Tibial nerve (tissue), 4 donors: ENCODE data around the gene SLC7A1. TPM values are rescaled to one million over a fixed set of nuclear protein-coding genes. Genes with fewer than 3 reads are reported as not detected.

Experiments used
- DNase-seq, 2 donors: peaks; one replicate each; pipeline ENCODE4 v3.0.0-alpha.2; 2019; ENCODE audit warnings: low spot score in 2 of 2
- H3K27ac ChIP-seq, 4 donors: fragments of 200-600 bp; sonication (generic) in 3 of 4; one replicate each; pipeline ENCODE4 v1.5.1; 2017 to 2019; ENCODE audit warnings: mild to moderate bottlenecking in 1 of 4
- H3K27me3 ChIP-seq, 2 donors: fragments of 200-600 bp; sonication (generic) in 1 of 2; one replicate each; pipeline versions ENCODE4 v1.5.1 to v1.6.0; 2017 to 2019
- H3K36me3 ChIP-seq, 3 donors: fragments of 200-600 bp; sonication (generic); one replicate each; pipeline ENCODE4 v1.5.1; 2018 to 2019
- H3K4me1 ChIP-seq, 4 donors: fragments of 200-600 bp; sonication (generic) in 3 of 4; one replicate each; pipeline ENCODE4 v1.5.1; 2017 to 2019
- H3K4me3 ChIP-seq, 4 donors: fragments of 200-600 bp; sonication (generic) in 3 of 4; one replicate each; pipeline ENCODE4 v1.5.1; 2017 to 2019; ENCODE audit warnings: mild to moderate bottlenecking in 1 of 4, moderate library complexity in 1 of 4
- H3K9me3 ChIP-seq, 4 donors: fragments of 200-600 bp; sonication (generic) in 3 of 4; one replicate each; pipeline ENCODE4 v1.5.1; 2017 to 2019
- EP300 ChIP-seq, 2 donors: sonication (generic); formaldehyde crosslinking; IDR thresholded peaks; one replicate each; pipeline ENCODE4 v1.6.1; 2017; ENCODE audit warnings: antibody characterized with exemption in 2 of 2, mild to moderate bottlenecking in 1 of 2
- POLR2A ChIP-seq, 2 donors: fragments of 450-650 bp; IDR thresholded peaks; one replicate each; pipeline ENCODE4 v1.6.1; 2017; ENCODE audit warnings: antibody characterized with exemption in 2 of 2, mild to moderate bottlenecking in 2 of 2, moderate library complexity in 2 of 2
- WGBS, 2 donors: methylation state at CpG; one replicate each; pipeline ENCODE4 v1.1.5; 2018; 5-methylcytosine and 5-hydroxymethylcytosine counted together
- total RNA-seq, 4 donors: library from RNA; depleted of rRNA; stranded (reverse); fragments of >200 nt; gene quantifications; one replicate each; pipeline ENCODE4 v1.1.0, GENCODE V29; 2016
- TF ChIP-seq, protein P1 (sequence below), 5 experiments: fragments of 200-600 bp in 3 of 5; fragments of 450-650 bp in 2 of 5; sonication (generic) in 3 of 5; IDR thresholded peaks; one replicate each; pipeline ENCODE4 v1.5.1; 2016 to 2019; ENCODE audit warnings: antibody characterized with exemption in 5 of 5, mild to moderate bottlenecking in 3 of 5, moderate library complexity in 2 of 5

SLC7A1 gene
- total RNA-seq, 4 donors from 2014 or later: 9.2 to 46.5 (median 24.7) TPM

DNA sequence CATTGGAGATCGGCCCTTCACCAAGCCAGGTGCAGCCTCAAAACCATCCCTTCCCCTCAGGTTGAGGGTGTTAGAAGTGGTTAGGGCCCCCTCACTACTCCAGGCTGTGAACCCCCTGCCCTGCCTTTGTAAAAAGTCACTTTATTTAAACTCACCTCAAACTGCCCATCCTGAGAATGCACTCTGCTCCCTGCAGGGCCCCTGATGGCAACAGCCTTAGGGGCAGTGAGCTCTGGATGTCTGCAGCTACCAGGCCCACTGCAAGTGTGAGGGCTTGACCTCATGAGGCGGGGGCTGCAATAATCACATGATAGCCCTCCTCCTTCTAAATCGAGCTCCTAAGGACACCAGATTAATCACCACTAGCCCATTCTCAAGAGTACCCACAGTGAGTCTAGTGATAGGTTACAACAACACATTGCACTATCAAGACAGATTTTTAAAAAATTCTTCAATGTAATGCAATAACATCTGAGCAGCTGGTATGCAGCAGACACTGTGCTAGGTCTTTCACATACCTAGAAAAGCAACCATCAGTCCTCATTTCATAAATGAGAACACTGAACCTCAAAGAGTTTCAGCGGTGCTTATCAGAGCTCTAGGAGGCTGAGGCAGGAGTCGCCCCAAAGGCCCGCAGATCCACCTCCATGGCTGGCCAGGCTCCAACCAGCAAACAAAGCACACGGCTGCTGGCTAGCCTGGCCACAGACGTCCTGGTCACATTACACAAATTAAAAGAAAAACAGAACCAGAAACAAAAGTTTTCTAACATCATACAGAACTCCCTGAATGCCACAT lies 26.0 kb downstream of the SLC7A1 start:
- no peaks in the 10 kb centered on the region for H3K9me3 ChIP-seq
- WGBS, 2 donors: 57 to 68% methylated on average over 8 of the region's 8 CpGs
- no peak for TF ChIP-seq POLR2A (IDR thresholded peaks at IDR 0.05)
- TF ChIP-seq EP300 (IDR thresholded peaks at IDR 0.05): no peak
- TF ChIP-seq, protein P1, sequence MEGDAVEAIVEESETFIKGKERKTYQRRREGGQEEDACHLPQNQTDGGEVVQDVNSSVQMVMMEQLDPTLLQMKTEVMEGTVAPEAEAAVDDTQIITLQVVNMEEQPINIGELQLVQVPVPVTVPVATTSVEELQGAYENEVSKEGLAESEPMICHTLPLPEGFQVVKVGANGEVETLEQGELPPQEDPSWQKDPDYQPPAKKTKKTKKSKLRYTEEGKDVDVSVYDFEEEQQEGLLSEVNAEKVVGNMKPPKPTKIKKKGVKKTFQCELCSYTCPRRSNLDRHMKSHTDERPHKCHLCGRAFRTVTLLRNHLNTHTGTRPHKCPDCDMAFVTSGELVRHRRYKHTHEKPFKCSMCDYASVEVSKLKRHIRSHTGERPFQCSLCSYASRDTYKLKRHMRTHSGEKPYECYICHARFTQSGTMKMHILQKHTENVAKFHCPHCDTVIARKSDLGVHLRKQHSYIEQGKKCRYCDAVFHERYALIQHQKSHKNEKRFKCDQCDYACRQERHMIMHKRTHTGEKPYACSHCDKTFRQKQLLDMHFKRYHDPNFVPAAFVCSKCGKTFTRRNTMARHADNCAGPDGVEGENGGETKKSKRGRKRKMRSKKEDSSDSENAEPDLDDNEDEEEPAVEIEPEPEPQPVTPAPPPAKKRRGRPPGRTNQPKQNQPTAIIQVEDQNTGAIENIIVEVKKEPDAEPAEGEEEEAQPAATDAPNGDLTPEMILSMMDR (IDR thresholded peaks at IDR 0.05): no peak
- H3K4me1 ChIP-seq: peaks cover 0 to 29% (median 0%) of the 10 kb centered on the region in 4 donors
- H3K27me3 ChIP-seq: no peaks in the 10 kb centered on the region
- no peak overlapping the region for H3K4me3 ChIP-seq
- no peaks in the 10 kb centered on the region for H3K36me3 ChIP-seq
- no peak for DNase-seq
- no peak overlapping the region for H3K27ac ChIP-seq

DNA sequence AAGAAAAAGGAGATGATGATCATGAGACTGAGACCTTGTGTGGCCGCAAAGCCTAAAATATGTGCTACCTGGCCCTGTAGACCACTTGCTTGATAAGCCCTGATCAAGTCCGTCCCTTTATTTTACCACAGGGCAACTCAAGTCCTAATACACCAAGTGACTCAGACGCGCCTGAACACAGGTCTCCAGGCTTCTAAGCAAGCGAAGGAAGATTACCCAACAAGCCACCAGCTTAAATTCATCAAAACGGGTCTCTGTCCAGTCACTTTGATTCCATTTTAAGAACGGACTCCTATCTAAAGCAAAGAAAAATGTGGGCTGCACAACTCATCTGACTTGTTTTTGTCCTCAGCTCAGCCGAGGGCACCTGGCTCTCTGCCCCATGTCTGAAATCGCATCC lies 26.8 kb downstream of the SLC7A1 start:
- TF ChIP-seq POLR2A (IDR thresholded peaks at IDR 0.05): no peak
- TF ChIP-seq, protein P1 (IDR thresholded peaks at IDR 0.05): no peak
- TF ChIP-seq EP300 (IDR thresholded peaks at IDR 0.05): no peak
- H3K9me3 ChIP-seq: no peaks in the 10 kb centered on the region
- no peak for DNase-seq
- H3K36me3 ChIP-seq: no peaks in the 10 kb centered on the region
- H3K4me3 ChIP-seq: no peak overlapping the region
- WGBS, 2 donors: 87 to 90% methylated on average over 9 of the region's 9 CpGs
- H3K27ac ChIP-seq: no peak overlapping the region
- no peaks in the 10 kb centered on the region for H3K27me3 ChIP-seq
- peaks cover 0 to 26% (median 0%) of the 10 kb centered on the region in 4 donors for H3K4me1 ChIP-seq

DNA sequence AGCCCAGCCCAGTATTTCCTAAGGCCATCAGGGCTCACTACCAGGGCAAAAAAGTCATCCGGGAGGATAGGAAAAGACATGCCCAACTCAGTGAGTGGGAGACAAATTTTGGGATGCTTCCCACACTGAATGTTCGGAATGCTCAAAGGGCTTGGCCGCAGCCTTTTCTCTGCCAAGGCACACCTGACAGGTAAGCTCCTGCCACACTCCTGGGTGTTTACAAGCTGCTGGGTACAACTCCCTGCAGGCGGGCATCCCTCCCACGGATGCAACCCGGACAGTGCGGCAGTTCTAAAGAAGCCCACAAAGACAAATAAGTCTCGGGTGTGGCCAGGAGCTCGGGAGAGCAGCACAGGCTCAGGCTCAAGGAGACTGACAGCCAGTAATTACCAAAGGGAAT lies 28.1 kb downstream of the SLC7A1 start:
- no peak overlapping the region for H3K4me3 ChIP-seq
- 88 to 93% methylated on average over 9 of the region's 9 CpGs for WGBS, 2 donors
- H3K27me3 ChIP-seq: no peaks in the 10 kb centered on the region
- H3K27ac ChIP-seq: no peak overlapping the region
- DNase-seq: no peak
- TF ChIP-seq, protein P1 (IDR thresholded peaks at IDR 0.05): no peak
- peaks cover 0 to 13% (median 0%) of the 10 kb centered on the region in 4 donors for H3K4me1 ChIP-seq
- H3K9me3 ChIP-seq: no peaks in the 10 kb centered on the region
- H3K36me3 ChIP-seq: no peaks in the 10 kb centered on the region

GRCh38 chr13:29566206-29566605 lies 29.3 kb downstream of the SLC7A1 start:
- H3K27me3 ChIP-seq: no peaks in the 10 kb centered on the region
- no peaks in the 10 kb centered on the region for H3K36me3 ChIP-seq
- H3K27ac ChIP-seq: no peak overlapping the region
- H3K4me3 ChIP-seq: no peak overlapping the region
- TF ChIP-seq, protein P1 (IDR thresholded peaks at IDR 0.05): no peak
- no peak for TF ChIP-seq EP300 (IDR thresholded peaks at IDR 0.05)
- TF ChIP-seq POLR2A (IDR thresholded peaks at IDR 0.05): no peak
- H3K4me1 ChIP-seq: peaks cover 0 to 13% (median 0%) of the 10 kb centered on the region in 4 donors
- DNase-seq: no peak
- no peaks in the 10 kb centered on the region for H3K9me3 ChIP-seq
- WGBS, 2 donors: 89 to 92% methylated on average over 7 of the region's 7 CpGs

DNA sequence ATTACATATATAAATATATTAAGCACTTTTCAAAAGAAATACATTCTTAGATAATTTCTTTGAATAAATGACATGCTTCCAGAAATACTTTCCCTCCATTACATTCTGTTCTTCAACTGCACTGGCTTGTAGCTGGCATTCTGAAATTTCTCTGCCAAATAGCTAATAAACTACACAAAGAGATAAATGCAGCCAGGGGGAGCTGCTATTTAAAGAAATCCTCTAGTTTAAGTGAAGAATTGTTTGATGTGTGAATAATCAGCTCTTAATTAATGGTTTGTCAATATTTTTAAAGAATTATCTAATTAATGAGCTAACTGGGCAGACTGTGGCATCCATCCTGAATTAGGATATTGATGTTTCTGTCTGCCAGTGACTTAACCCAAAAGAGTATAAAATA lies 30.7 kb downstream of the SLC7A1 start:
- no peak for DNase-seq
- H3K9me3 ChIP-seq: no peaks in the 10 kb centered on the region
- no peaks in the 10 kb centered on the region for H3K27me3 ChIP-seq
- H3K4me1 ChIP-seq: peaks cover 0 to 13% (median 0%) of the 10 kb centered on the region in 4 donors
- H3K27ac ChIP-seq: no peak overlapping the region
- H3K4me3 ChIP-seq: no peak overlapping the region
- no peaks in the 10 kb centered on the region for H3K36me3 ChIP-seq
- TF ChIP-seq, protein P1 (IDR thresholded peaks at IDR 0.05): peak in 1 of 5 experiments; percentile 22
- no peak for TF ChIP-seq EP300 (IDR thresholded peaks at IDR 0.05)
- TF ChIP-seq POLR2A (IDR thresholded peaks at IDR 0.05): no peak
